Myocyte (in vitro differentiated cells): ENCODE results near the gene SH3RF3. TPM values are rescaled to one million over a fixed set of nuclear protein-coding genes. Genes with fewer than 3 reads are reported as not detected.
"Not testable (repeated sequence)": the region's sequence is repeated elsewhere in the genome, so short reads cannot be mapped to it uniquely, and the experiment has no call there.

ENCODE experiments used
- DNase-seq: peaks from one replicate; pipeline ENCODE4 v3.0.0-alpha.2; 2012; ENCODE audit warnings: low read depth
- total RNA-seq: library from RNA; depleted of rRNA; stranded (reverse); fragments of >200 nt; gene quantifications from 2 replicates; pipeline ENCODE4 v1.2.3, GENCODE V29; 2014

SH3RF3 gene
- total RNA-seq, 1 donor from 2014 or later: 5.3 TPM

DNA sequence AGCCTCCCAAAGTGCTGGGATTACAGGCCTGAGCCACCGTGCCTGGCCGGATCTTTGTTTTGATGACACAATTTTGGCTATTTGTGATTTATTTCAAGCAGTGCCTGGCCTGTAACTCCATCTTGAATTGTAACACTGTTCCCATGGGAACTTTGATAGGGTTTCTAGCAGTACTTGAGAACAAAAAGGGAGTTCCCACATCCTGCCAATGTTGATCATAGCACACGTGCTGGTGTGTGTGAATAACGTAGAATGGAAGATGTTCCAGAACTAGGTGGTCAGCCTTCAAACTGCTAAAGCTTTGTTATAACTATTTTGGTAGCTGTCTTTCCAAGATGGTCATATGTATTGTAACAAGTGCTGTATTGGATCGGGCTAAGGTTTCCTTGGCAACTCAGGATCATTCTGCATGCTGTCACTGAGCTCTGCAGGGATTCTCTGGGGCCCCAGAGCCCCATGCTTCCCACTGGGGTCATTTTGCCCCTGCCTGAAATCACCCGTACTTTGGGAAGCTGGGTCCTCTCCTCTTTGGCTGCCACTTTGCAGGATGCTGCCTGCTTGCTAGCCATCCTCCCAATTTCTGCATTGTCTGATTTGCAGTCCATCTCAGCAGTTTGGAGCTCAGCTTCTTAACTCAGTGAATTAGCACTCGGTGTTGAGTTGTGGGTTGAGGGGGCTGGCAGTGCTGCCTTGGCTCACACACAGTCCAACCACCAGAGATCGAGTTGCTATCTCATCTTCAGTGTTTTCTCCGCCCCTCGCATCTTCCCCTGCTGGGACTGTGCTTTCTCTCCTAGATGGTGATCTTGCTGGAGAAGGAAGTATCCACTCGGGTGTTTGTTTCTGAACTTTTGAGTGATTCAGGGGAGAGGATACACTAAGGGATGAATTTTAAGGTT lies 26.8 kb downstream of the SH3RF3 start:
- no peak for DNase-seq

DNA sequence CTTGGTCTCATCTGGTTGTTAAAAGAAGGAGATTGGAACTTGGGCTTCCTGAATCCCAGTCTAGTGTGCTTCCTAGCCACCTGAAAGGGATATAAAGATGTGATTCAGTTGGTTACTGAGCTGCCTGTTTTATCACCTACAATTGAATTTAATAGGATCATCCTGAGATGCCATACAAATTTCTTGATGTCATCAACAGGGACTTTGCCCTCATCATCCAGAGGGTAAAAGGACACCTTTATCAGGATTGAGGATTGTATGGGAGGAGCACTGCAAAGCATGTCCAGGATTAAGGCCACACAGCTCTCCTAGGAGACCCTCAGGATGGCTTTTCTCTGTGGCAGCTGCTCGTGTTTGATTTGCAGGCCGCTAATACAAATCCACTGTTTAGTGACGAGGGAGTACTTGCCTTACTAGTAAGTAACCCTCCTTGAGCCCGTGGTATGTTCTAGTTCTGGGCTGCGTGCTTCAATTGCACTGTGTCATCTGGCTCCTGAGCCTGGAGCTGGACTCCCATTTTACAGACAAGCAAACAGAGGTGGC lies 28.6 kb downstream of the SH3RF3 start:
- no peak for DNase-seq

DNA sequence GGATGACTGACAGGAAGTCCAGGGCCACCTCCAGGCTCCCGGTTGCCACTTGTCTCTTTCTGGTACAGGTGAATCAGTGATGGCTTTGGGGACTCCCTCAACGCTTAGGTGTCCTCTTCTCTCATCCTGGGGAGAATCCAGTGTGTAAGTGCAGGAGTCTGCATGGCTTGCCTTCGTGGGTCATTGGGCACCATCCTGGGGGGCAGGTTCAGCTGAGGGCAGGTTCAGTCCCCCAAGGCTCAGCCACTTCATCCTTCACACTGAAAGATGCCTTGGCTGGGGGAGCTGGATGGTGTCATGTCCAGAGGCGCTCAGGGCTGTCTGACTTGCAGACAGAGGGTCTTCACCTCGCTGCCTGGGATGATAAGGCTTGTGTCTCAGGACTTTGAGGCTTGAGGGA lies 29.2 kb downstream of the SH3RF3 start:
- no peak for DNase-seq

DNA sequence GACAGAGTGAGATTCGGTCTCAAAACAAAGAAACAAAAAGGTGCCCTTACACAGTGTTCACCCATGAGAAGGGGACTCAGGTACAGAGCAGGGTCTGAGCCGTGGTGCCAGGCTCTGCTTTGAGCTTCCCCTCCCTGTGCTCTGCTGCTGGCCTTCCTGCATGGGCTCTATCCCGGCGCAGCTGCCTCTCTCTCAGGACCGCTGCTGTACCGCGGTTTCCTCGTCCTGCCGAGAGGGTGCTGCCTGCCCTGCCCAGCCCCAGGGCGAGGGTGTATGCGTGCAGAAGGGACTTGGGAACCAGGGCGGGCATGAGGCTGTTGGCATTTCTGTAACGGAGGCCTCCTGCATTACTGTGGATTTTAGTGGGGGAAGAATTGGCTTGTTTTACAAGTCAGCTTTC lies 30.1 kb downstream of the SH3RF3 start:
- no peak for DNase-seq

DNA sequence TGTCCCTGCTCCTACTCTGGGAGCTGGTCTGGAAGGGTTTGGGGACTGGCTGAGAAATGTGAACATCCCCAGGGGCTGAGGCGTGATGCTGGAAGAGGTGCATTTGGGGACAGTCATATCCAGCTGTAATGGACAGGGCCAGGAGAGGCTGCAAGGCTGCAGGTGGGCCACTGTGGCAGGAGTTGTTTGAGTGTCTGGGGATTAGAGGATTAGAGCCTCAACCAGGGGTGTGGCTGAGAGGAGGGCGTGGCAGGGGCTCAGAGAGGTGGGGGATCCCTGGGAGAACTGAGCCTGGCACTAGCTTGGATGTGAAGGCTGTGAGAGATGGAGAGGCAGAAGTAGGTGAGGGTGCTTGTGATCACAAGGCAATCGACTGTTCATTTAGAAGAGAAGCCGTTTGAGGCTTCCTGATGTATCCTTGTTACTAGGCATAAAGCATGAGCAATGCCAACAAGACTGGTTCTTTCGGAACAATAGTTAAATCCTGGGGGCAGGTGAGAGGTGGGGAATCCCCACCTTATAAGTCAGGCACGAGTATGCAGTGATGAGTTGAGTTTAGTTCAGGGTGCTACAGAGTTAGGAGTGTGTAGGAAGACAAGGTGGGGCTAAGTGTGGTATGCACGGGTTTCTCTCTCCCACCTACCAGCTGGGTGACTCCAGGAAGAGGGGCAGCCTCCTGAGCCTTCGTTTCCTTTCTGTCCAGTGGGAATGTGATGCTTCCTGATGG lies 31.9 kb downstream of the SH3RF3 start:
- DNase-seq: no peak

DNA sequence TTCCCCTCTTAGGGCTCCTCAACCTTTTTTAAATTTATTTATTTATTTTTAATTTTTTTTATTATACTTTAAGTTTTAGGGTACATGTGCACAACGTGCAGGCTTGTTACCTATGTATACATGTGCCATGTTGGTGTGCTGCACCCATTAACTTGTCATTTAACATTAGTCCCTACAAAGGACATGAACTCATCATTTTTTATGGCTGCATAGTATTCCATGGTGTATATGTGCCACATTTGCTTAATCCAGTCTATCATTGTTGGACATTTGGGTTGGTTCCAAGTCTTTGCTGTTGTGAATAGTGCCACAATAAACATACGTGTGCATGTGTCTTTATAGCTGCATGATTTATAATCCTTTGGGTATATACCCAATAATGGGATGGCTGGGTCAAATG lies 33.4 kb downstream of the SH3RF3 start:
- DNase-seq: not testable (repeated sequence)

DNA sequence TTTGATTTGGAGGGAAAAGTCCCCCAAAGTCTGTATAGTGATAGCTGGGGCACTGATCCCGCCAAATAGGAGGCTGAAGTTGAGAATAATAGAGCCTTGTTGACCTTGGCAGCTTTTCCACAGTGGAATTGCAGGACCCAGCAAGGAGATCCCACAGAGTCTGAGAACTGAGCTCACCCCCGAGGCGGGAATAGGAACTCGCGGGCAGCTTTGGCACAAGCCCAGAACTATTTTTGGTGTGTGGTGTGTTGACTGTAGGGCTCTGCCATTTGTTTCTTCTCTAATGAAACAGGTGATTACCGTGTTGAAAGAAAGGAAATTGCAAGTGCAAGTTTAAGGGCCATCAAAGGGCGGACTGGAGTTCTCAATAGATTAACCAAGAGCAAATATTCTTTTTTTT lies 34.0 kb downstream of the SH3RF3 start:
- DNase-seq: peak; percentile 97

DNA sequence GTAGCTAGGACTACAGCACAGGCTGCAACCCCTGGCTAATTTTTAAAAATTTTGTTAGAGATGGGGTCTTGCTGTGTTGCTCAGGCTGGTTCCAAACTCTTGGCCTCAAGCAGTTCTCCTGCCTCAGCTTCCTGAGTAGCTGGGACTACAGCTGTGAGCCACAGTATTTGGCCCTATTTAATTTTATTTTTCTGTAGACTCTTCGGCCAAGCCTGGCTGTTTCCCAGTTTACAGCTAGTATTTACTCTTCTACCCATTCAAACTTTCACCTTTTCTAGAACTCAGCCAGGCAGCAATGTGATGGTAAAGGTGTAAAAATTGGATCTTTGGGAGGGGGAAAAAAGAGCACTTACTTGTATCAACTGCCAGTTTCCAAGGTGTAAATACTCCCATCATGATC lies 35.3 kb downstream of the SH3RF3 start:
- DNase-seq: no peak

DNA sequence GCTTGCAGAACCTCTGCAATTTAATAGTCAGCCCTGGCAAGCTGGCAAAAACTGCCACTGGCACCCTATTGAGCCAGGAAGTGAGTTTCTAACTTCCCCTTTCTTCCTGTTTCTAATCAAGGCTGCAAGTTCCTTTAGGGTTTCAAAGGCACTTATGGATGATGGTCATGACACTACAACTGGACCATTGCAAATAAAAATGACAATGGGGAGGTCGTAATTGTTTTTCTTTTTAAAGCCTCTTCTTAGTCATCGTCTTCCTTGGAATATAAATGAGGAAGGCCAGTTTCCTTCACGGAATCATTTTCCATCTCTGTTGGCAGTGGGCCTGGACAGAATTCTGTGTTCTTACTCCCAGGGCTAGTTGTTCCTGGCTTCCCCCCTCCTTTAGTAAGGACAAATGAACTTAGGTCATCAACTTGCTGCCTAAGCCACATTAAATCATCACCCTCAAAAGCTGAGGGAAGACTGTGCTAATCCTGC lies 35.8 kb downstream of the SH3RF3 start:
- peak; percentile 37 for DNase-seq

DNA sequence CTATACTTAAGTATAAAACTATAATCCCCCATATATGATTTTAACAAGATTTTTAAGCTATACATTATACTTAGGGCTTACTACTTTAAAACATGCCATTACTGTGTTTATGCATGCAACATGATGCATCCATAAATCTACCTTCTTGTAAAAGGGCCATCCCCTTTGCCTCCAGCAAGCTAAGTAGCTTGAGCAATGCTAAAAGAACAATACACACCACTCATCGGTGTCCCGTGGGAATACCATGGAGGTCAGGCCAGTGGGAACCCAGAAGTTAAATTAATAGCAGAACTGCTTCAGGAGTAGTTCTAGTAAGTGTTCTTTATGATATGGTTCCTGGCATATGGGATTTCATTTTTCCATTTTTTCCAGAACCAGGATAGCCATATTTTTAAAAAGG lies 37.8 kb downstream of the SH3RF3 start:
- peak; percentile 22 for DNase-seq

DNA sequence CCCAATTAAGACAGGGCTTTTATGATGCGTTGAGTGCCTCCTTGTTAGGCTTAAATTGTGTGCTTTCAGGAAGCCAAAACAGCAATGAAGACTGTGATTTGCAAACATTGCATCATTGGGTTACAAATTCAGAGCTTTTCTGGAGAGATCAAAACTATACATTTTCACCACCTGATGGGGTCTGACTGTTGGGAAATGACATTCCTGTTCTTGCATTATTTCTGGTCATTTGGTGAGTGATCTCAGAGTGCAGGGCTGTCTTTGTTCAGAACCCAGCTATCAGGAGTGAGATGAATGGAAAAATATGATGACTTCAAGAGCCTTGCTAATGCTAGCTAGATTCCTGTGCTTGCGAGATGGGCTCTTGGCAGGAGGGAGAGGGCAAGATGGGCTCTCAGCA lies 39.1 kb downstream of the SH3RF3 start:
- DNase-seq: no peak

DNA sequence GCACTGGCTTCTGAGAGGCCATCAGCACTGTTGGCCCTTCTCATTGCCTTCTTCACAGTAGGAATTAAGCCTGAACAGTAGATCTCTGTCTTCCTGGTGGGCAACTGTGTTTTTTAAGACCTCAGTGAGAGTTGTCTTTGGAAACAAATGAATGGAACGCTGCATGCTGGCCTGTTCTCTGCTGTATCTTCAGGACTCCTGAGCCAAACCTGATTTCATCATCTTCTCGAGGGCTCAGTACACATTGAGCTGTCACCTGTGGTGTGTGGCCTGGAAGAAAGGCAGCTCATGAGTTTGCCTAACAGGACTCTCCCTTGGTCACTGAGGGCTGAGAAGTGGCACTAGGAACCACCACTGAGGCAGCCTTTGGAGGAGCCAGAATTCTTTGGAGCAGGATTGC lies 39.7 kb downstream of the SH3RF3 start:
- DNase-seq: no peak

DNA sequence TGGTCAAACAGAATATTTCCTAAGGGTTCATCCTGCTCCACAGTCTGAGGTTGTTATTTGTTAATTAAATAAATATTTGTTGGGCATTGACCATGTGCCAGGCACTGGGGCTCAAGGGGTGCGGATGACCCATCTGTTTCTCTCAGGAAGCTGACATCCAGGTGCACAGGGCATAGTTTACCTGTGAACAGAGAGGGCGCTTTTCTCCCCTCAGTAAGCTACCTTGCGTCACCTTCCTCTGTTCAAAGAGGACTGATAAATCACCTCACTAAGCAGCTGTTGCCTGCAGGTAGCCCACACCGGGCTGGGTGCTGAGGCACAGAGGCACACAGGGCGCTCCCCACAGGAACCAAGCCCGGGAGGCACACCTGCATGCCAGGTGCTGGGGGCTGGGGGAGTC lies 41.6 kb downstream of the SH3RF3 start:
- DNase-seq: no peak

DNA sequence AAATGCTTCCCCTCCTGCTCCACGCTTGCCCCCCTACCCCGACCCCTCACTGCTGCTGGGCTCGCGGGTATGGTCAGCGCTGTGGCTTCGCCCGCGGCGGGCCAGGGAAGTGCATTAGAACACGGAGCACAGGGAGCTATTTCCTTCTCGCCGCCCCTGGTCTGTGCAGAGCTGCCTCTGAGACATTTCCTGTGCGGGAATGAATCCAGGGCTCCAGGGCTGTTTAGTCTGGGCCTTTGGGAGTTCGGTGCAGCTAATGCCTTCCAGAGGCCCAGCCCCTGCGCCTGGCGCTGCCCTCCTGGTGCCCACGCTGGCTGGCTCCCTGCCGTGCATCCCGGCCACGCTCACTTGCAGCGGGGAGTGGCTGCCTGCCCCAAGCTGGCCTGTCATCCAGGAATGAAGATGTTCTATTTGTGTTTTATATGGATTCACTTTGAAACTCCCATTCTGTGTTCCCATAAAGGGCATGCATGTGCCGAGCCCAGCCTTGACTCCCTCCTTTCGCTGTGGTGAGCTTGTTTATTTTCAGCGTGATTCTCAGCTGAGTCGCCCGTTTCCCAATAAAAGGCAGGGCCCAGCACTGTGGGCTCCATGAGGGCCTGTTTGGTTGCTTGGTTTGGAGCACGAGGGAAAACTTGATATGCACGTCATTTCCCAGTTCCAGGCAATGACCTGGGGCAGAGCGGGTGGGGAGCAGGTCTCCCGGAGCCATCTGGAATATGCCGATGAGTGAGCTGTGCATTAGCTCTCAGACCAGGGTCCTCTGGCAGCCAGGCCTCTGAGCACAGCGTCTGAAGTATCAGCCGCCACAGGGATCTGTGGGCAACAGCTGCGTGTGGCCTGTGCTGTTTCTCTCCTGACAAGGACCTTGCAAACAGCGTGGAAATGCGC lies 42.7 kb downstream of the SH3RF3 start:
- peak; percentile 81 for DNase-seq

DNA sequence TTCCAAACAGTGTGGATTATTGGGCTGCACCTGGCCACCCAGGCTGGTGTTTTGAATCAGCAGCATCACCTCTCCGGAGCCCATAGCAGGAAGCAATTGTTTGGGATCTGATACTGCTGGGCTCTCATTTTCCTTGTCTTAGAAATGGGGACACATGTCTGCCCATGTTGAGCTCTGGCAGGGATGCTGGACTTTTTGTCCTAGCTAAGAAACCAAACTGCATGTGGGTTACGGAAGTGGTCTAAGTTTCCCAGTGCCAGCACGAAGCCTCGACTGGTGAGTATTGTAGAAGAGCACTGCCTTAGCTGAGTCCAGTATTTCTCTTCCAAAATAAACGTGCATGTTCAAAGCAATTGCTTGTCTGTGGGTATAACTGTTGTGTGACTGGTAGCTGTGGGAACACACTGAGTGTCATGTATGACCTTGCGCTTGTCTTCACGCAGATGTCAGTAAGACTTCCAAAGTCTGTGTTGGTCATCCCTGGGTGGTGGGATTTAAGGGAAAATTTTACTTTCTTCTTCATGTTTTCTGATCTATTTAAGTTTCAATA lies 43.6 kb downstream of the SH3RF3 start:
- DNase-seq: no peak

DNA sequence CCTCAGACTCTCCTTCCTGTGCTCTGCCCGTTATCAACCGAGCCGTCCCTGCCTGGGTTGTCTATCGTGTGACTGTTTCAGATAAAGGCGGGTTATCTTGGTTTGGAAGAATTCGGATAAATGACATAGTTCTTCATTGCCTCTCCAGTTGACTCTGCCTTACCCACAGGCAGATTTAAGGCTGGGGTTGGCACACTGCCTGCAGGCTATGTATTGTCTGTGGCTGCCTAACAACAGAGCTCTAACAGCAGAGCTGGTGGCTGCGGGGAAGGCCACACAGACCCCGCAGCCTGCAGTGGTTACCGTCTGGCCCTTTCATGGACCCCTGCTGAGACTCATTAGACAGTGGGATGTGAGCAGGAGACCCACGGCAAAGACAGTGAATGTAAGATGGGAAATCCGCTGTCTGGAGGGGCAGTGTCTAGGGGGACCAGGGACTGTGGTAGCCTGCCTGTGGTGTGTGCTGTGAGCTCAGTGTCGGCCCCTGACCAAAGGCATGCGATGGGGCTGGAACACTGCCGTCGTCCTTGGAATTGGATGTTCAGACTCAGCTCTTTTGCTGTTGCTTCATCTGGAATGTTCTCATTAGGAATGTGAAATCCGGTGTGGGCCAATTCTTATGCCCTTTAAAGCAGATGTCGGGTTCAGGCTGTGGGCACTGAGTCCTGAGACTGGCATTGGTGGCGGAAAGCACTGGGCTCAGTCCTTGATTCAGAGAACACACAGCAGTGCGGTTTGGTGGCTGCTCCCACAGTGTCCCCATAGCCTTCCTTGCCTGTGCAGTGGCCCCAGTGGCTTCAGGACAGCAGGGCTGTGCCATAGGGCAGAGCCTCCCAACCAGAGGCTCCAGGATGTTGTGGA lies 44.5 kb downstream of the SH3RF3 start:
- DNase-seq: peak; percentile 92

DNA sequence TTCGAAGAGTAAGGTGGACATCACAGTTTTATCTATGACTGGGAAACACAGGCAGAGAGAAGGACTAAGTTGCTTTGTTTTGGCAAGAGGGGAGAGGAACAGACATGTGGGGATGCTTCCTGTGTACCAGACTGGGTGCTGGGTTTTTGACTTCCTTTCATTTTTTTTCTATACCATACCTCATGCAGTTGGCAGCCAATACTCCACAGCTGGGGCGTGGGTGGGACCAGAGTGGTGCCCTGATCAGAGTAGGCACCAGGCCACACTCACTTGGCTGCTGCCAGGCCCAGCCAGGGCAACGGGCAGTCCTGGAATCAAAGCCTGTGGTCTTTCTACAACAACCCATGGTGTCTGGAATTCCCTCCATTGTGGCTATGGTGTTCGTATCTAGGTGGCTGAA lies 45.2 kb downstream of the SH3RF3 start:
- DNase-seq: peak; percentile 53

DNA sequence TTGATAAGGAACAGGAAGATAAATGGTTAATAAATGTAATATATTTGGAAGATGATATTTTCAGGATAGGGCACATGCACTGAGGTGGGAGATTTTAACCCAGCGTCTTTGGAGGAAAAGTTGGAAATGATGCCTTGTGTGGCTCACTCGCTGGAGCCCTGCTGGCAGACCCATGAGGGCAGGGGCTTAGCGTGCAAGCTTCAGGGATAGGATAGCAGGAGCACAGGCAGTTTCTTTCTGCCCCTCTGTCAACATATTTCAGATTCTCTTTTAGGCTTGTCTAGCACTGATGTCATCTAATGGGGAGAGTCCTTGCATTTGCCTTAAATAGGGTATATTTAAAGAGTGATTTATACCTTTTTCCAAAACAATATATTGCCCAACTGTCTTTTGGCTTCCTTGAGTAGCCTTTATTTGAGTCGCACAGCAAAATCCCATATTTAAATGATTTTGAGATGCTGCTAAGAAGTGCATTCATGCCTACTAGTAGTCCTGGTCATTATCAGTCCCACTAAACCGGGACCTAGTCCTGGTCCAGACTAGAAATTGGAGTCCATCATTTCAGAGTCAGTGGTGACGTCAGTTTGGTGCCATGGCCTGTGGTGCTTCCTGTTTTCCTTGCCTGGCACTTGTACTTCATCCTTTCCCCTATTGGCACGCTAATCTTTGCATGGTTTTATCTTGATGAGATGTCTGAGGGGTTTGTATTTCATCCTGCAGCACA lies 45.8 kb downstream of the SH3RF3 start:
- DNase-seq: no peak

DNA sequence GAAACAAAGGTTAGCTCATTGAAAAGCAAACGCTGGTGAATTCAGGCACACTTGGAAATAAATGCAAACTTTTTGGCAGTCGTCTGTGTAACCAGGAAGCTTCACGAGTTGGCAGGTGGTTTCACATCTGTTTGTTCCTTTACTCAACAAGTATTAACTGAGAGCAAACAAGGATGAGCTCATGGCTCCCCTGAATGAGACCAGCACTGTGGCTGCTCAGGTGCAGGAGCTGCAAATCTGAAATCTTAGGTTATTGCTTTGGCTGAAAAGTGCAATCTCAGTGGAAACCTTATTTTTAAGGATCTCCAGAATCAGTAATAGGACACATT lies 46.3 kb downstream of the SH3RF3 start:
- DNase-seq: no peak
